Liver (tissue), 9 donors: ENCODE data around the gene CCDC195. TPM values are rescaled to one million over a fixed set of nuclear protein-coding genes. Genes with fewer than 3 reads are reported as not detected.

Source experiments
- DNase-seq: peaks from one replicate; pipeline ENCODE4 v3.0.0-alpha.2; 2017; ENCODE audit warnings: low spot score
- H3K27ac ChIP-seq, 2 donors: one replicate each; pipeline ENCODE4 v1.7.0; 2013; ENCODE audit warnings: inconsistent platforms in 2 of 2, low read length in 2 of 2, control low read depth in 1 of 2, low read depth in 1 of 2, mild to moderate bottlenecking in 1 of 2
- H3K27me3 ChIP-seq, 4 donors: one replicate each; pipeline versions ENCODE4 v1.6.1 to v1.7.0; 2013; ENCODE audit warnings: low read length in 3 of 4, inconsistent platforms in 1 of 4, mild to moderate bottlenecking in 1 of 4, moderate library complexity in 1 of 4; ENCODE audit not compliant: control insufficient read depth in 4 of 4, insufficient read depth in 4 of 4
- H3K36me3 ChIP-seq, 4 donors: one replicate each; pipeline versions ENCODE4 v1.6.1 to v1.7.0; 2013; ENCODE audit warnings: low read length in 3 of 4, mild to moderate bottlenecking in 3 of 4, low read depth in 1 of 4, moderate library complexity in 1 of 4; ENCODE audit not compliant: control insufficient read depth in 4 of 4, insufficient read depth in 3 of 4
- H3K4me1 ChIP-seq, 4 donors: one replicate each; pipeline versions ENCODE4 v1.6.1 to v1.7.0; 2013; ENCODE audit warnings: low read length in 3 of 4, mild to moderate bottlenecking in 3 of 4, moderate library complexity in 1 of 4; ENCODE audit not compliant: control insufficient read depth in 4 of 4, insufficient read depth in 4 of 4
- H3K4me3 ChIP-seq, 3 donors: one replicate each; pipeline versions ENCODE4 v1.6.1 to v1.7.0; 2013; ENCODE audit warnings: low read length in 3 of 3, control low read depth in 1 of 3, low read depth in 1 of 3, mild to moderate bottlenecking in 1 of 3
- H3K9ac ChIP-seq, 2 donors: one replicate each; pipeline ENCODE4 v1.7.0; 2013; ENCODE audit warnings: low read length in 2 of 2, mild to moderate bottlenecking in 2 of 2, moderate library complexity in 2 of 2, control low read depth in 1 of 2, low read depth in 1 of 2
- H3K9me3 ChIP-seq, 4 donors: one replicate each; pipeline versions ENCODE4 v1.6.1 to v1.7.0; 2013; ENCODE audit warnings: low read length in 3 of 4; ENCODE audit not compliant: control insufficient read depth in 4 of 4
- CTCF ChIP-seq: fragments of 150-350 bp; IDR thresholded peaks from 2 replicates; pipeline ENCODE4 v1.5.1; 2017; ENCODE audit warnings: improper control_type of control experiment, low read depth, low read length; ENCODE audit not compliant: missing input control
- EGR1 ChIP-seq, 2 donors: IDR thresholded peaks; 2 replicates each; pipeline ENCODE4 v1.6.1; 2016 to 2018; ENCODE audit warnings: antibody characterized with exemption in 2 of 2, low read depth in 2 of 2
- FOXA1 ChIP-seq: IDR thresholded peaks from 2 replicates; pipeline ENCODE4 v1.6.1; 2016; ENCODE audit warnings: antibody characterized with exemption
- FOXA2 ChIP-seq: IDR thresholded peaks from 2 replicates; pipeline ENCODE4 v1.6.1; 2016; ENCODE audit warnings: antibody characterized with exemption
- GABPA ChIP-seq, 2 donors: IDR thresholded peaks in 1 of 2; conservative IDR thresholded peaks in 1 of 2; 2 replicates each; pipeline ENCODE4 v1.6.1; 2016; ENCODE audit warnings: antibody characterized with exemption in 2 of 2, mild to moderate bottlenecking in 1 of 2, moderate library complexity in 1 of 2
- HNF4A ChIP-seq, 2 donors: conservative IDR thresholded peaks; 2 replicates each; pipeline ENCODE4 v1.6.1; 2016; ENCODE audit warnings: antibody characterized with exemption in 2 of 2, mild to moderate bottlenecking in 2 of 2
- HNF4G ChIP-seq: IDR thresholded peaks from 2 replicates; pipeline ENCODE4 v1.6.1; 2016; ENCODE audit warnings: antibody characterized with exemption
- JUND ChIP-seq, 2 donors: IDR thresholded peaks; 2 replicates each; pipeline ENCODE4 v1.6.1; 2016; ENCODE audit warnings: antibody characterized with exemption in 2 of 2
- NR2F2 ChIP-seq: IDR thresholded peaks from 2 replicates; pipeline ENCODE4 v1.6.1; 2016; ENCODE audit warnings: antibody characterized with exemption
- RAD21 ChIP-seq, 2 donors: IDR thresholded peaks; 2 replicates each; pipeline ENCODE4 v1.6.1; 2016; ENCODE audit warnings: antibody characterized with exemption in 2 of 2, mild to moderate bottlenecking in 2 of 2
- RXRA ChIP-seq, 2 donors: IDR thresholded peaks; 2 replicates each; pipeline ENCODE4 v1.6.1; 2017 to 2018; ENCODE audit warnings: antibody characterized with exemption in 2 of 2, mild to moderate bottlenecking in 1 of 2
- SP1 ChIP-seq: IDR thresholded peaks from 2 replicates; pipeline ENCODE4 v1.6.1; 2018; ENCODE audit warnings: antibody characterized with exemption, mild to moderate bottlenecking
- TAF1 ChIP-seq: conservative IDR thresholded peaks from 2 replicates; pipeline ENCODE4 v1.6.1; 2016; ENCODE audit warnings: antibody characterized with exemption, mild to moderate bottlenecking
- YY1 ChIP-seq: IDR thresholded peaks from 2 replicates; pipeline ENCODE4 v1.6.1; 2016; ENCODE audit warnings: antibody characterized with exemption, mild to moderate bottlenecking
- WGBS: extraction: QIAGEN DNeasy Blood & Tissue Kit; methylation state at CpG from one replicate; pipeline ENCODE4 v1.1.7; 2013; 5-methylcytosine and 5-hydroxymethylcytosine counted together
- polyA plus RNA-seq, 2 donors: library from polyadenylated mRNA; stranded (reverse) in 1 of 2; unstranded in 1 of 2; fragments of 200-250 nt in 1 of 2; fragments of >200 nt in 1 of 2; fragmentation: Nextera tagmentation in 1 of 2; extraction: Ambion mirVana in 1 of 2; gene quantifications; one replicate each; pipeline versions ENCODE4 v1.2.1 to v1.2.3, GENCODE V29; 2013 to 2015
- total RNA-seq, 2 donors: library from RNA; depleted of rRNA; stranded (reverse); fragments of >200 nt; gene quantifications; one replicate each; pipeline ENCODE4 v1.2.3, GENCODE V29; 2014
- TF ChIP-seq, protein P1 (sequence below): IDR thresholded peaks from 2 replicates; pipeline ENCODE4 v1.6.1; 2016; ENCODE audit warnings: antibody characterized with exemption
- TF ChIP-seq, protein P2 (sequence below): IDR thresholded peaks from 2 replicates; pipeline ENCODE4 v1.6.1; 2016; ENCODE audit warnings: antibody characterized with exemption
- TF ChIP-seq, protein P3 (sequence below): IDR thresholded peaks from 2 replicates; pipeline ENCODE4 v1.6.1; 2016; ENCODE audit warnings: antibody characterized with exemption, mild to moderate bottlenecking
- TF ChIP-seq, protein P4 (sequence below): IDR thresholded peaks from 2 replicates; pipeline ENCODE4 v1.6.1; 2016; ENCODE audit warnings: antibody characterized with exemption
- donor health status: healthy.
- donor health status: healthy.
- donor health status: healthy.
- donor health status: healthy.
- donor health status: healthy.

The CCDC195 gene
- total and polyA plus RNA-seq, 4 donors: not detected

GRCh38 chr2:224724331-224724730 is 8.2 kb upstream of the CCDC195 start:
- no peak for DNase-seq
- no peaks in the 10 kb centered on the region for H3K27me3 ChIP-seq
- no peak overlapping the region for H3K9ac ChIP-seq
- no peak overlapping the region for H3K27ac ChIP-seq
- H3K4me1 ChIP-seq: peaks cover 0 to 2% (median 0%) of the 10 kb centered on the region in 4 donors
- TF ChIP-seq GABPA (IDR thresholded peaks at IDR 0.05 in 1 of 2, conservative IDR thresholded peaks at IDR 0.05 in 1 of 2): no peak
- TF ChIP-seq JUND (IDR thresholded peaks at IDR 0.05): no peak
- no peak for TF ChIP-seq FOXA2
- TF ChIP-seq, protein P1, sequence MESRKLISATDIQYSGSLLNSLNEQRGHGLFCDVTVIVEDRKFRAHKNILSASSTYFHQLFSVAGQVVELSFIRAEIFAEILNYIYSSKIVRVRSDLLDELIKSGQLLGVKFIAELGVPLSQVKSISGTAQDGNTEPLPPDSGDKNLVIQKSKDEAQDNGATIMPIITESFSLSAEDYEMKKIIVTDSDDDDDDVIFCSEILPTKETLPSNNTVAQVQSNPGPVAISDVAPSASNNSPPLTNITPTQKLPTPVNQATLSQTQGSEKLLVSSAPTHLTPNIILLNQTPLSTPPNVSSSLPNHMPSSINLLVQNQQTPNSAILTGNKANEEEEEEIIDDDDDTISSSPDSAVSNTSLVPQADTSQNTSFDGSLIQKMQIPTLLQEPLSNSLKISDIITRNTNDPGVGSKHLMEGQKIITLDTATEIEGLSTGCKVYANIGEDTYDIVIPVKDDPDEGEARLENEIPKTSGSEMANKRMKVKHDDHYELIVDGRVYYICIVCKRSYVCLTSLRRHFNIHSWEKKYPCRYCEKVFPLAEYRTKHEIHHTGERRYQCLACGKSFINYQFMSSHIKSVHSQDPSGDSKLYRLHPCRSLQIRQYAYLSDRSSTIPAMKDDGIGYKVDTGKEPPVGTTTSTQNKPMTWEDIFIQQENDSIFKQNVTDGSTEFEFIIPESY: no peak
- TF ChIP-seq HNF4A (conservative IDR thresholded peaks at IDR 0.05): no peak
- no peak for TF ChIP-seq FOXA1
- TF ChIP-seq EGR1 (IDR thresholded peaks at IDR 0.05; ENCODE audit: low read depth in 2 of 2): no peak
- no peak for TF ChIP-seq CTCF
- TF ChIP-seq, protein P2, sequence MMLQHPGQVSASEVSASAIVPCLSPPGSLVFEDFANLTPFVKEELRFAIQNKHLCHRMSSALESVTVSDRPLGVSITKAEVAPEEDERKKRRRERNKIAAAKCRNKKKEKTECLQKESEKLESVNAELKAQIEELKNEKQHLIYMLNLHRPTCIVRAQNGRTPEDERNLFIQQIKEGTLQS: no peak
- TF ChIP-seq TAF1: no peak
- no peak for TF ChIP-seq SP1
- no peak for TF ChIP-seq YY1
- TF ChIP-seq RAD21 (IDR thresholded peaks at IDR 0.05): no peak
- TF ChIP-seq, protein P3, sequence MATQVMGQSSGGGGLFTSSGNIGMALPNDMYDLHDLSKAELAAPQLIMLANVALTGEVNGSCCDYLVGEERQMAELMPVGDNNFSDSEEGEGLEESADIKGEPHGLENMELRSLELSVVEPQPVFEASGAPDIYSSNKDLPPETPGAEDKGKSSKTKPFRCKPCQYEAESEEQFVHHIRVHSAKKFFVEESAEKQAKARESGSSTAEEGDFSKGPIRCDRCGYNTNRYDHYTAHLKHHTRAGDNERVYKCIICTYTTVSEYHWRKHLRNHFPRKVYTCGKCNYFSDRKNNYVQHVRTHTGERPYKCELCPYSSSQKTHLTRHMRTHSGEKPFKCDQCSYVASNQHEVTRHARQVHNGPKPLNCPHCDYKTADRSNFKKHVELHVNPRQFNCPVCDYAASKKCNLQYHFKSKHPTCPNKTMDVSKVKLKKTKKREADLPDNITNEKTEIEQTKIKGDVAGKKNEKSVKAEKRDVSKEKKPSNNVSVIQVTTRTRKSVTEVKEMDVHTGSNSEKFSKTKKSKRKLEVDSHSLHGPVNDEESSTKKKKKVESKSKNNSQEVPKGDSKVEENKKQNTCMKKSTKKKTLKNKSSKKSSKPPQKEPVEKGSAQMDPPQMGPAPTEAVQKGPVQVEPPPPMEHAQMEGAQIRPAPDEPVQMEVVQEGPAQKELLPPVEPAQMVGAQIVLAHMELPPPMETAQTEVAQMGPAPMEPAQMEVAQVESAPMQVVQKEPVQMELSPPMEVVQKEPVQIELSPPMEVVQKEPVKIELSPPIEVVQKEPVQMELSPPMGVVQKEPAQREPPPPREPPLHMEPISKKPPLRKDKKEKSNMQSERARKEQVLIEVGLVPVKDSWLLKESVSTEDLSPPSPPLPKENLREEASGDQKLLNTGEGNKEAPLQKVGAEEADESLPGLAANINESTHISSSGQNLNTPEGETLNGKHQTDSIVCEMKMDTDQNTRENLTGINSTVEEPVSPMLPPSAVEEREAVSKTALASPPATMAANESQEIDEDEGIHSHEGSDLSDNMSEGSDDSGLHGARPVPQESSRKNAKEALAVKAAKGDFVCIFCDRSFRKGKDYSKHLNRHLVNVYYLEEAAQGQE: no peak
- no peak for TF ChIP-seq NR2F2
- TF ChIP-seq RXRA (IDR thresholded peaks at IDR 0.05): no peak
- TF ChIP-seq, protein P4, sequence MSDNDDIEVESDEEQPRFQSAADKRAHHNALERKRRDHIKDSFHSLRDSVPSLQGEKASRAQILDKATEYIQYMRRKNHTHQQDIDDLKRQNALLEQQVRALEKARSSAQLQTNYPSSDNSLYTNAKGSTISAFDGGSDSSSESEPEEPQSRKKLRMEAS: no peak
- no peak for TF ChIP-seq HNF4G
- 85% methylated on average over 2 of the region's 2 CpGs for WGBS
- peaks cover 0 to 10% (median 5%) of the 10 kb centered on the region in 4 donors for H3K9me3 ChIP-seq
- no peak overlapping the region for H3K4me3 ChIP-seq
- peaks cover 0 to 1% (median 0%) of the 10 kb centered on the region in 4 donors for H3K36me3 ChIP-seq
